ENCODE results near the gene CNTN1. TPM values are rescaled to one million over a fixed set of nuclear protein-coding genes. Genes with fewer than 3 reads are reported as not detected.

CNTN1 gene
- total RNA-seq: not detected

- no peaks in the 10 kb centered on the region for H3K36me3 Mint-ChIP-seq (ENCODE audit: low read depth)
- POLR2A ChIA-PET: no interaction called here
Observed at GRCh38 chr12:40691913-40692764, at the start of gene CNTN1. Gene CNTN1, plus strand, starts transcription at chr12:40692439.

DNA sequence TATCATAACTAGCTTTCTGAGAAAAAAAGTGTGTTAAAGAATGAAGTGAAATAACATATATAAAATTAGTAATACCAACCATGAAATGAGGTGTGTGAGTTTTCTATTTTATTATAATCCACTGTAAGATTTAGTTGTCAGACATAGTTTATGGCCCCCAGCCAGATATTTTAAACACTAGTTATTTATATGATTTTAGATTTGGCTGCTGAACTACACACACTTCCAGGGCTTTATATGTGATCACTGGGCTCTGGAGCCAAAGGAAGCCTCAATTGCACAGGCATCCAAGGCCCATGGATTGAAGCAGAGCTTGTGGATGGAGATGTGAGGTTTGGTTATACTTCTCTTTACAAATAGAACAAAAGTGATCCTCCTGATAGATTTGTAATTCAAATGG is 48.7 kb upstream of the CNTN1 start:
- Mint-ChIP-seq H3K27me3 (no peaks in the 10 kb centered on the region), H3K4me3 (no peak overlapping the region), H3K9me3 (peaks cover 3% of the 10 kb centered on the region), H3K4me1 (ENCODE audit: low read depth) (no peaks in the 10 kb centered on the region), H3K27ac (no peak overlapping the region), H3K36me3 (ENCODE audit: low read depth) (no peaks in the 10 kb centered on the region)
- DNase-seq: no peak
- ChIA-PET CTCF (no interaction called here), POLR2A (interaction anchor here (0.6 kb wide), 1 partner anchor 42 kb away, joined by 3 read pairs; no protein-coding TSS in a partner anchor)
- intact Hi-C loops (cut with micrococcal nuclease): no loop called here
- TF ChIP-seq CTCF (IDR thresholded peaks at IDR 0.05): no peak
- no peak for ATAC-seq

More at GRCh38 chr12:40691913-40692764, at the start of gene CNTN1:
- Mint-ChIP-seq H3K27ac (no peak within 1 kb of the TSS), H3K4me3 (no peak within 1 kb of the TSS), H3K27me3 (peaks cover 22% of the 10 kb centered on the region), H3K9me3 (no peaks in the 10 kb centered on the region), H3K4me1 (ENCODE audit: low read depth) (no peaks in the 10 kb centered on the region)
- no peak for ATAC-seq
- no peak for DNase-seq
- intact Hi-C loops (cut with micrococcal nuclease): no loop called here
- CTCF ChIA-PET: no interaction called here
- no peak for TF ChIP-seq CTCF (IDR thresholded peaks at IDR 0.05)

DNA sequence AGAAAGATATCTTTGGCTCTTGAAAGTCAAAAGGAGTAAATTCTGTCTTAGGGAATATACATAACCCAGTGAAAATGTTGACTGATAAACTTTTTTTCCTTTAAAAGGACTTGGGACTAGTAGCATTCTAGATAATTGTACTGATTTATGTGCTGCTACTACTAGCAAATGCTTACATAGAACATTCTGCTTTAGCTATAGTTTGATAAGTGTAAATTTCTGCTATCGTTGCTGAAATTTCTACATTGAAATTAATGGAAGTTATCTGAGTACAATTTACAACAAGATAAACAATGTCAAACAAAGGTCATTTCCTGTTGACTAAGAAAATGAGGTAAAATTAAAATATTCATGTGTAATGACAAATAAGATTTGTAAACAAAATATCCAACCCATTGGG is 48.3 kb upstream of the CNTN1 start:
- no peak for ATAC-seq
- H3K4me3 Mint-ChIP-seq: no peak overlapping the region
- H3K9me3 Mint-ChIP-seq: peaks cover 3% of the 10 kb centered on the region
- H3K27me3 Mint-ChIP-seq: no peaks in the 10 kb centered on the region
- no peaks in the 10 kb centered on the region for H3K36me3 Mint-ChIP-seq (ENCODE audit: low read depth)
- DNase-seq: no peak
- TF ChIP-seq CTCF (IDR thresholded peaks at IDR 0.05): no peak
- intact Hi-C loops (cut with micrococcal nuclease): no loop called here
- H3K4me1 Mint-ChIP-seq (ENCODE audit: low read depth): no peaks in the 10 kb centered on the region
- CTCF ChIA-PET: no interaction called here
- no peak overlapping the region for H3K27ac Mint-ChIP-seq
- POLR2A ChIA-PET: interaction anchor here (0.6 kb wide), 1 partner anchor 42 kb away, joined by 3 read pairs; no protein-coding TSS in a partner anchor

DNA sequence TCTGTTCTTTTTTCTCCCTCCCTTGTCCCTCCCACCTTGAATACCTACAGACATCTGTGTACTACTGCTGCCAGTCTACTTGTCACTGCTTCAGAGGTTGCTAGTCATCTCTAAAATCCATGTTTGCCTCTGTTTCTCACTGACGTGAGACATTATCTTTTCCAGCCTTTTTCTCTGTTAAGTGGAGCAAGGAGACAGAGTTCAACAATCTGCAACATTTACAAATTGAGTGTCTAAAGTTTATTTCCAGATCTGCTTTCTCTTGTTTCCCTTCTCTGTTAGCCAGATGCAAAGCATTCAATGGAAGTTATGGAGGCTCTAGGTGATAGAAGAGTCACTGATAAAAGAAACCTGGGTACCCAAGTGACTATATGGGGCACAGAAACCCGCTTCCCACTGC is 47.5 kb upstream of the CNTN1 start:
- no peak for ATAC-seq
- no peaks in the 10 kb centered on the region for H3K27me3 Mint-ChIP-seq
- H3K36me3 Mint-ChIP-seq (ENCODE audit: low read depth): no peaks in the 10 kb centered on the region
- no peak overlapping the region for H3K4me3 Mint-ChIP-seq
- ChIA-PET CTCF (no interaction called here), POLR2A (no interaction called here)
- DNase-seq: no peak
- TF ChIP-seq CTCF (IDR thresholded peaks at IDR 0.05): no peak
- no peak overlapping the region for H3K27ac Mint-ChIP-seq
- H3K9me3 Mint-ChIP-seq: peaks cover 3% of the 10 kb centered on the region
- intact Hi-C loops (cut with micrococcal nuclease): no loop called here
- H3K4me1 Mint-ChIP-seq (ENCODE audit: low read depth): no peaks in the 10 kb centered on the region

DNA sequence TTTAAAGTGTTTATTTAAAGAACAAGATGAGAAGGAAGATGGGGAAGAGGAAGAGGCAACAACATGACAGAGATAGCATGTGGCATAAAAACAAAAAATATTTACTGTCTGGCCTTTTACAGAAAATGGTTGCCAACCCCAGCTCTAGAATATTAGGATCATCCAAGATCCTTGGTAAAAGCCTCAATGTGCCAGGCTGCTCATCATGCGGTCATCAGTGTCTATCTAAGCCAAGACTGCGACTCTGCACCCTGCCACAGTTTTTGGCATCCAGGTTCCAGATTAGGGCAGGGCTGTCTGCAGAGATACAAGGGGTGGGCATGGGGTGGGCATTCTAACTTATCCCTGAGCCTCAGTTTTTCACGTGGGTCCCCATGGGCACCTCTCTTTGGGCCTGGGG is 46.9 kb upstream of the CNTN1 start:
- Mint-ChIP-seq H3K27ac (no peak overlapping the region), H3K9me3 (peaks cover 3% of the 10 kb centered on the region), H3K27me3 (no peaks in the 10 kb centered on the region), H3K36me3 (ENCODE audit: low read depth) (no peaks in the 10 kb centered on the region), H3K4me3 (no peak overlapping the region), H3K4me1 (ENCODE audit: low read depth) (no peaks in the 10 kb centered on the region)
- no peak for TF ChIP-seq CTCF (IDR thresholded peaks at IDR 0.05)
- ChIA-PET POLR2A (no interaction called here), CTCF (no interaction called here)
- ATAC-seq: no peak
- intact Hi-C loops (cut with micrococcal nuclease): no loop called here
- DNase-seq: no peak
